GM19099 (cell line): ENCODE measurements around the gene REEP2.
A peak's percentile ranks its signal among the peaks of the same experiment; 100 is the strongest.

Source experiments
- POLR2A ChIP-seq: IDR thresholded peaks from 3 replicates; pipeline ENCODE4 v1.6.1; 2011; ENCODE audit warnings: low read depth; ENCODE audit not compliant: insufficient read length; ENCODE audit errors: extremely low read depth

Gene REEP2

GRCh38 chr5:138459311-138459933 is 20.6 kb downstream of the REEP2 start:
- peak; percentile 28 for TF ChIP-seq POLR2A

GRCh38 chr5:138460032-138460693 is 21.3 kb downstream of the REEP2 start:
- TF ChIP-seq POLR2A = no peak

- TF ChIP-seq POLR2A = no peak
These were observed 22.7 kb downstream of the REEP2 start for GRCh38 chr5:138461343-138462125.

GRCh38 chr5:138463419-138464007 is 24.7 kb downstream of the REEP2 start:
- TF ChIP-seq POLR2A = no peak

GRCh38 chr5:138464008-138464387 is 25.1 kb downstream of the REEP2 start:
- peak; percentile 79 for TF ChIP-seq POLR2A

- TF ChIP-seq POLR2A = peak; percentile 75
These were observed 25.8 kb downstream of the REEP2 start for GRCh38 chr5:138464388-138465260.

GRCh38 chr5:138465261-138466124 is 26.6 kb downstream of the REEP2 start, which contains the start of gene EGR1:
Gene EGR1, plus strand, starts transcription at chr5:138465479. Its CDS starts 283 bp downstream, at chr5:138465762.
- TF ChIP-seq POLR2A = peak; percentile 94

GRCh38 chr5:138466125-138466899 is 27.5 kb downstream of the REEP2 start:
- no peak for TF ChIP-seq POLR2A

- no peak for TF ChIP-seq POLR2A
These were observed 28.2 kb downstream of the REEP2 start for GRCh38 chr5:138466900-138467710.

DNA sequence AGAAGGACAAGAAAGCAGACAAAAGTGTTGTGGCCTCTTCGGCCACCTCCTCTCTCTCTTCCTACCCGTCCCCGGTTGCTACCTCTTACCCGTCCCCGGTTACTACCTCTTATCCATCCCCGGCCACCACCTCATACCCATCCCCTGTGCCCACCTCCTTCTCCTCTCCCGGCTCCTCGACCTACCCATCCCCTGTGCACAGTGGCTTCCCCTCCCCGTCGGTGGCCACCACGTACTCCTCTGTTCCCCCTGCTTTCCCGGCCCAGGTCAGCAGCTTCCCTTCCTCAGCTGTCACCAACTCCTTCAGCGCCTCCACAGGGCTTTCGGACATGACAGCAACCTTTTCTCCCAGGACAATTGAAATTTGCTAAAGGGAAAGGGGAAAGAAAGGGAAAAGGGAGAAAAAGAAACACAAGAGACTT is 28.9 kb downstream of the REEP2 start:
- no peak for TF ChIP-seq POLR2A

- no peak for TF ChIP-seq POLR2A
These were observed 29.5 kb downstream of the REEP2 start for GRCh38 chr5:138468133-138468965.

DNA sequence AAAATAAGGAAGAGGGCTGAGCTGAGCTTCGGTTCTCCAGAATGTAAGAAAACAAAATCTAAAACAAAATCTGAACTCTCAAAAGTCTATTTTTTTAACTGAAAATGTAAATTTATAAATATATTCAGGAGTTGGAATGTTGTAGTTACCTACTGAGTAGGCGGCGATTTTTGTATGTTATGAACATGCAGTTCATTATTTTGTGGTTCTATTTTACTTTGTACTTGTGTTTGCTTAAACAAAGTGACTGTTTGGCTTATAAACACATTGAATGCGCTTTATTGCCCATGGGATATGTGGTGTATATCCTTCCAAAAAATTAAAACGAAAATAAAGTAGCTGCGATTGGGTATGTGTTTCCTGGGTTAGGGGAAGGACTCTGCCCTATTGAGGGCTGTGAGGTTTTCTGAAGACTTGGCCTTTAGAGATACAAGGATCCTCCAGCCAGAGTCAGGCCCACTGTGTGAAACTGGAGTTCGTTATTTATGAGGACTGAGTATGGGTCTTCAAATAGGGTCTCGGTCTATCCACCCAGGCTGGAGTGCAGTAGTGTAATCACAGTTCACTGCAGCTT is 30.2 kb downstream of the REEP2 start:
- TF ChIP-seq POLR2A = no peak
